GM20431 (cell line): ENCODE measurements around the gene MGST3.
"Not testable (repeated sequence)": the region's sequence is repeated elsewhere in the genome, so short reads cannot be mapped to it uniquely, and the experiment has no call there.

Experiments used
- in situ Hi-C: fragments of 300-500 bp; cut with MseI, MboI; formaldehyde crosslinking; loops from one replicate; pipeline ENCODE4 v1.15.0; 2020; ENCODE audit warnings: low sequenced_read_pairs; ENCODE audit not compliant: unreplicated experiment

The MGST3 gene

GRCh38 chr1:165624441-165624840 is 6.6 kb upstream of the MGST3 start:
- in situ Hi-C loops: loop anchor here (25.0 kb wide), 1 partner anchor 288 kb away; no protein-coding TSS in a partner anchor

GRCh38 chr1:165628147-165628822 is 2.7 kb upstream of the MGST3 start:
- in situ Hi-C loops: no loop called here

- in situ Hi-C loops: no loop called here
Measured at GRCh38 chr1:165629151-165629550, 1.9 kb upstream of the MGST3 start.

GRCh38 chr1:165629848-165630628 is 996 bp upstream of the MGST3 start:
- in situ Hi-C loops: no loop called here

GRCh38 chr1:165631342-165632151 is 513 bp downstream of the MGST3 start:
- in situ Hi-C loops: no loop called here

DNA sequence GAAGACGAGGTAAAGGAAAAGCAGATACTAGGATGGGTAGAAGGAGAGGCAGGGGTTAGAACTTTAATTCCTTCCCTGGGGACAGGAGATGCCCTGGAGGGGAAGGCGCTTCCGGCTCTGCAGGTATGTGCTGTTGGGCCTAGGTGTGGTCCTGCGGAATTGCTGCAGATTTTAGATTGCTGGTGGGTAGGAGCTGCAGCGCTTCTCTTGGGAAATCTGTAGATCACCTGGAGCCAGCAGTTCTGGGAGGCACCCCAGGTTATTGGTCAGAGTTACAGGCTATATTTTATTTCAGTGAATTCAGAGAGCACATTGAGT is 1.1 kb downstream of the MGST3 start:
- in situ Hi-C loops: no loop called here

DNA sequence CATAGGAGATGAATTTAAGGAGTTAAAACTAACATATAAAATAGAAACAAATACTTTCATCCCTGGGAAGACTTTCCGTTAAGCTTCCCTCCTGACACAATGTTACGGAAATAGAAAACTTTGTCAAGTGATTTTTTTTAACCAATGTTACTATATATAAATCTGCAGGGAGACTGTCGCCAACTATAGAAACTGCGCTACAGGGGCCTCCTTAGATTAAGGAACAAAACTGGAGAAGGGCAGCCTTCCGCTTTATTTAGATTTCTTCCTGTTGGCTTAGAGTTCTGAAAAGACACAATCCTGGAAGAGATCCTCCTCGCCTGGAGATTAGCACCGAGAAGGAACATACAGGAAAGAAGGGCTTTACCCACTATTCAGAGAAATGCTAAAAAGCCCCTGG is 1.5 kb downstream of the MGST3 start:
- in situ Hi-C loops: no loop called here

DNA sequence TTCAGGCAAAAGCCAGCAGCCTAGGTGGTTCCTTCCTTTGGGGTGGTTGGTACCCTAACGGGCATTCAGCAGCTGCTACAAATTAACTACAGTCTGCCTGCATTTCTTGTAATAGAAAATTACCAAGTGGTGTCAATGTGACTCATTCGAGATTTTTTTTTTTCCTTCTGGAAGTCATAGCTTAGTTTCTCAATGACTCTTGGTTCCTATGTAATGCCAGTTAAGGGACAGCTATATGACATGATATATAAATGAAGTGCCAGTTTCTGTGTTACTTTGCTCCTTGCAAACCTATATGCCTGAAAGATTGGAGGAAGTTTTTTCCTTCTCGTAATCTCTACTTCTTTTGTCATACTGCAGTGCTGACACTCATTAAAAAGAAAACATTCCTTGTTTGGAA is 2.6 kb downstream of the MGST3 start:
- in situ Hi-C loops: no loop called here

GRCh38 chr1:165634154-165634921 is 3.3 kb downstream of the MGST3 start:
- in situ Hi-C loops: no loop called here

GRCh38 chr1:165635329-165635728 is 4.3 kb downstream of the MGST3 start:
- in situ Hi-C loops: no loop called here

DNA sequence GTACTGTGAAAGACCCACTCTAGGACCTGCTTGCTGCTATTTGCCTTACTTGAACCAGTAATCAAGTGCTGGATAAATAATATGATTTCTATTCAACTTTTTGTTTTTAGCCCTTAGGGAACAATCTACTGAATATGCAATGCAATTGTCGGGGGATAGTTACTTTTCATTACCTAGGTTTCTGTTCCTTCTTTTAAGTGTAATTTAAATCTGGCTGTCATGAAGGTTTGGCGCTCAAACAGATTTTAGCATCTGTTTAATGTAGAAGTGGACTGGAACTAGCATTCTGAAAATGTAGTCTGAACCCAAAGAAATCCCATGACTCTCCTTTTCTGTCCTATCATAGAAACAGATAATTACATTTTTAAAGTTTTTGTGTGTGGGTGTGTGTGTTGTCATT is 4.8 kb downstream of the MGST3 start:
- in situ Hi-C loops: no loop called here

DNA sequence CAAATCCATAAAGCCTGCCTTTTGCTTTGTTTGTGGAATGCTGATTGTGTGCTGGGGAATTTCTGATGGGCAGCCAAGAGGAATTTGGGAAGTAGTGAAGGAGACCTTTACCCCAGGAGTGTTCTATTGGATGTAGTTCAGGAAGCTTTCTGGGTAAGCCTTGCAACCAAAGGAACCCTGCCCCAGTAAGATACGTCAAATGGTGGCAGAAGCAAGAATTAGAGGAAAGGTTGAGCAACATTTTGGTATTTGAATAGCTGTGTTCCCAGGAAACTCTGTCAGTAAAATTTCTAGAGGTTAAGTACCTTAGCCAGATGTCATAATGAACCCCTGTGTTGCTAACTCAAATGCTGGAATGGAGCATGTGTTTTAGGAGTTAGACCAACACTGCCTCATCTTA is 6.4 kb downstream of the MGST3 start:
- in situ Hi-C loops: no loop called here

- in situ Hi-C loops: not testable (repeated sequence)
Measured at GRCh38 chr1:165638211-165638610, 7.2 kb downstream of the MGST3 start.

- in situ Hi-C loops: no loop called here
Measured at GRCh38 chr1:165639821-165640623, 9.0 kb downstream of the MGST3 start.

DNA sequence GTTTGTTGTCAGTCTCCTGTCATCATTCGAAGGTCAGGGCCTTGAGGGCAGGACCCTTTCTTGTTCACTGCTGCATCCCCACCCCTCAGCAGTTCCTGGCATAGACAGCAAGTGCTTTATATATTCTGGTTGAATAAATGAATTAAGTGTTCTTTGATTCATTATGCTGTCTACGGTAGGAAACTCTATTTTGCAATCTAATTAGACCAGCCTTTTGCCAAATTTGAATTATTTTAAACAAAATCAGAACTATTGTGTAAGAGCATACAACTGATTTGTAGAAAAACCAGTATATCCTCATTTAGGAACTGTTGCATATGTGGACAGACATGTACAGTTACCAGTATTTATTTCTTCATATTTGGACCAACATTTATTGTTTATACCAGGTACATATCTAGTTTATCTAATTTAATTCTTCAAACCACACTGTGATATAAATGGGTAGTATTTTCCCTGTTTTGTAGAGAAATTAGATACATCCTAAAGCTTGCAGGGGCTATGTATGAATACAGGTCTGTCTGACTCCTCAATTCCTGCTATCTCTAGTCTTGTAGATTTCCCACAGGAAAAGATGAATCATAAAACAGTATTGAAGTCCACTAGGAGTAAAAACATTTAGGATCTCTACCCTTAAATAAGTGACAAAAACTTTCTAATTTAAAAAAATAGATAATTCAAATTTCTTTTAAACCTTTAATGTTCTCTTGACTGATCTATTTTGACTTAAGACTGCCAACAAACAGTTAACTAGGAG is 10.4 kb downstream of the MGST3 start:
- in situ Hi-C loops: no loop called here

- in situ Hi-C loops: no loop called here
Measured at GRCh38 chr1:165644064-165644735, 13.2 kb downstream of the MGST3 start.

GRCh38 chr1:165645654-165646366 is 14.8 kb downstream of the MGST3 start:
- in situ Hi-C loops: no loop called here

- in situ Hi-C loops: no loop called here
Measured at GRCh38 chr1:165647517-165647916, 16.5 kb downstream of the MGST3 start.
